Activated CD4-positive, alpha-beta T cell treated with anti-CD3 and anti-CD28 coated beads, Interleukin-2, amount 50 U/mL, for 16 hours (primary cell): Measurements from ENCODE around the gene TNC.
"Not testable (repeated sequence)": the region's sequence is repeated elsewhere in the genome, so short reads cannot be mapped to it uniquely, and the experiment has no call there.

ENCODE experiments used
- DNase-seq: peaks from one replicate; pipeline ENCODE4 v3.0.0-alpha.2; 2020

TNC gene

DNA sequence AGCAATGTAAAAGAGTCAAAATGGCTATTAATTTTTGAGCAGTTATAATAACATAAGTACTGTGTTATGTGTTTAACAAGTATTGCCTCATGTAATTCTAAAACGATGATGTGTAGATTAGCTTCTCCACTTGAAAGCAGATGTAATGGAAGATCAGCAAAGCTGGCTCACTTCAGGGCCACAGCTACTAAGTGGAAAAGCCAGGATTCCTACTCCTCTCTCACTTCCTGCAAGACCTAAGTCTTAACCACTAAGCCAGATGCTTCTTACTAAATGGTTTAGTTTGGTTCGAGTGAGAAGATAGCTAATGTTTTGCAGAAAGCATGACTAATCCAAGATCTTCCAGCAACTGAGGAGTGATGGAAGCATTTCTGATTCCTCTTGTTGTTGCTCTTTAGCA is 15.7 kb upstream of the TNC start:
- DNase-seq = no peak

DNA sequence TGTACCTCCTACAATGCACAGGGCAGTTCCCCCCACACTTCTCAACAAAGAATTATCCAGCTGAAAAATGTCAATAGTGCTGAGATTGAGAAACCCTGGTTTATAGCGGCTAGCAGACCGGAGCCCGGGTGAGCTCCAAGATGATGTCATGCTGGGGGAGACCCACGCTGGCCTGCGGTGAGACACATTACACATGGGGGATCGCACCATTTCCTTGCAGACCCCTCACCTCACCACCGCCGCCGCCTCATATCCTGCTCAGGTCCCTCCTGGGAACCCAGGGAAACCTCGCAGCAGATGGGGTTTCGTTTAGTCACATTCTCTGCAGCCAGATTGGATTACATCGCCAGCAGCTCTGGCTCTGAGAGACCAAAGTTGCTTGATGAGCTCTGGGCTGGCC is 14.7 kb upstream of the TNC start:
- no peak for DNase-seq

DNA sequence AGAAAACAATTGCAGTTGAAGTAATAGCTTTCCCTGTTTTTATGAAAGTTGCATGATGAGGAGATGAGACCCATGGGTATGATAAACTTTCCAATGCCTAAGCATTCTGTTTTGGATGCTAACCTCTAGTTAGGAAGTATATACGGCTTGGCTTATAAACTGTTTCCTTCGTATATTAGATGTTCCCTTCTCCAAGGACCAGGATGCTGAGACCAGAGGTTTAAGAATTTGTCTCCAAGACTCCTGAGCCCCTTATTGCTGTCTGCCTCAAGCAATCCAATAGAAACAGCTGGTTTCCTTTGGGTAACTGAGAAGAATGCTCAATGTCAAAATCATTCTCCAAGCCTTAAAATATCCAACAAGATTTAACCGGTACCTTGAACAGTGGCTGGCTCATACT is 12.2 kb upstream of the TNC start:
- DNase-seq = no peak

- not testable (repeated sequence) for DNase-seq
Measured at GRCh38 chr9:115128726-115129125, 10.8 kb upstream of the TNC start.

- DNase-seq = no peak
Measured at GRCh38 chr9:115127191-115127817, 9.3 kb upstream of the TNC start.

DNA sequence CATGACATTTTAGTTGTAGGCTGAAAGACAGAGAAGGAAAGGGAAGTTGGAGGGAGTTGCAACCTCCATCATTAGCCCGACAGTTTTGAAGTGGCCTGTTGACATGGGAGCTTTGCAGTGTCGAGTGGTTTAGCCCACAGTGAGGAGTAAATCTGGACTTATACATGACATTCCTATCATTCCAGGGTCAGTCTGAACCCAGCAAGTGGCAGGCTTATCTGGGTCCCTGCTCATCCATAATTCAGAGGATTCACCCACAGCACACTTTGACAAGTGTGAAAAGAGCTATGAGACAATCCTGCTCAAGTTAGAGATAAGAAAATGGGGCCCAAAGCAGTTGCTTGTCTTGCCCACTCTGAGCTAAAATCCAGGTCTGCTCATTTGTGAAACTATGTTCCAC is 8.4 kb upstream of the TNC start:
- no peak for DNase-seq

- no peak for DNase-seq
Measured at GRCh38 chr9:115122937-115123336, 5.0 kb upstream of the TNC start.

DNA sequence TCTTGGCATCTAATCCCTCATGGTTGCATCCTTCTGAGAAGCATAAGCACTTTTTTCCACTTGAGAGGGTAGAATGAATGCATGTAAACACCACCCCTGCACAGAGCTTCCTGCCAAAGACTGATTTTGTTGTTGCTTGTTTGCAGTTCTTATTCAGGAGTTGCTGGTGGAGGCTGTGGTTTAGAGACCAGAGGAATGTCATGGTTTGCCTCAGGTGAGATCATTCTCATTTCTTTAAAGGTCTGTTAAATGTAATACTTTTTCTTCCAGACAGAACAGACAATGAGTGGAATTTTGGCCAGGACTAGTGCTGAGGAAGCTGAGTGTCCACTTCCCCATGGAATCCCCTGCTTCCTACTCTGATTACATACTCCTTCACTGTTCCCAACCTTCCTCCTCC is 3.2 kb upstream of the TNC start:
- no peak for DNase-seq

GRCh38 chr9:115118879-115119218 is 892 bp upstream of the TNC start:
- DNase-seq = no peak

- DNase-seq = no peak
Measured at GRCh38 chr9:115116421-115117284, 1.3 kb downstream of the TNC start.

DNA sequence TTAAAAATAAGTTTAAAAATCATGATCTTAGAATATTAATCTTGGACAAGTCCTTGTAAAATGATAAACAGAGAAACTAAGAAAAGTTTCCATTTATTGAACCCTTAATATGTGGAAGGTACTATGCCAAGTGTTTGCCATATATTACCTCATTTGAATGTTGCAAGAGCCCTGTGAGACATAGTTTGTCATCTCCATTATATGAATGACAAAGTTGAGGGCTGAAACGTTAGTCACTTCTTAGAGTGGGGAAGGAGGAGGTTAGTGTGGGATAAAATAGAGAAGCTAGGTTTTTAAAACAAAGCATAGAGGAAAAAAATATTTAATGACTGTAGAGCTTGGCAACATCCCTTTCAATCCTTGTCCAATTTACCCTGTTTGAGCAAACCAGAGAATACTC is 2.0 kb downstream of the TNC start:
- DNase-seq = no peak

DNA sequence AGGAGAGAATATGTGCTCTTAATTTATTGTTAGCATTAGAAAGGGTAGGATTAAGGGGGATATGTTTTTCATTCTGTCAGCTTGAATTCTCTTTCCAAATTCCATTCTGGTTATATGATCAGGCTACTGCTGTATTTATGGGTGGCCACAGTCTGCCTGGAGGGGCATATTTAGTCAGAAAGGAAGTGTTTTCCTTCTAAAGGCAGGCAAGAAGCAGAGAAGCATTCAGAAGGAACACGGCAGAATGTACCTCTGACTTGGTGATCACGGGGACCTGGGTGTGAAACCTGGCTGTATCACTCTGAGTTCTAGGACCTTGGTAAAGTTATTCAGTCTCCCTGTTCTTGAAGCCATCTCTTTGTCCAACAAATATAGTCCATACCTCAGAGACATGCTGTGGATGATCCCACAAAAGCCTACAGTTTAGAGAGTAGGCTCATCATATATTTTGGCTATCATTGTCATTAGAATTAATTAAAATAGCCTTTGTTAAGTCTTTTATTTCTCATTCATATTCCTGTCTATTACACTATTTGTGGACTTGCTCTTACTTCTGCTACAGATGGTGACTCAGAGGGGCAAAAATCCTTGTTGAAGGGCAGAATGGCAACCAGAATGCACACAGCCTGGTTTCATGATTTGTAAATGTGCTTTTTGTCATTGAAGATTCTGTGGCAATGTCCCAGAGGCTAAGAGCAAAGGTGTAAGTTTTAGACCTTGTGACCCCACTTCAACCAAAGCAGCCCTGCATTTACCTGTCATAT is 2.7 kb downstream of the TNC start:
- DNase-seq = no peak

- no peak for DNase-seq
Measured at GRCh38 chr9:115114546-115114945, 3.4 kb downstream of the TNC start.

GRCh38 chr9:115114084-115114483 is 3.9 kb downstream of the TNC start:
- no peak for DNase-seq

DNA sequence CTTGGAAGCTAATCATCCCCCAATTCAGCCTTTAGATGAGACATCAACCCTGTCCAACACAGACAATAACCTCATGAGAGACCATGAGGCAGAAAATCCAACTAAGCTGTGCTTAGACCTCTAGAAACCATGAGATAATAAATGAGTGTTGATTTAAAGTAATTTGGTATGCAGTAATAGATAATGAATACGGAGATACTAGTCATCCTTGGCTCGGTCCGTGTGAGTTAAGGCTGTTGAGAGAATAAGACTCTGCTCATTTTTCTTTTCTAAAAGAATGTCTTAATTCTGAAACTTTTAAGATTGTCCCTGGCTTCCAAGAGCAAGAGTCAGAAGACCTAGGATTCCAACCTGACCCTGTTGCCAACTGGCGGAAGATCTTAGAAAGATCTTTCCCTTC is 6.1 kb downstream of the TNC start:
- no peak for DNase-seq

DNA sequence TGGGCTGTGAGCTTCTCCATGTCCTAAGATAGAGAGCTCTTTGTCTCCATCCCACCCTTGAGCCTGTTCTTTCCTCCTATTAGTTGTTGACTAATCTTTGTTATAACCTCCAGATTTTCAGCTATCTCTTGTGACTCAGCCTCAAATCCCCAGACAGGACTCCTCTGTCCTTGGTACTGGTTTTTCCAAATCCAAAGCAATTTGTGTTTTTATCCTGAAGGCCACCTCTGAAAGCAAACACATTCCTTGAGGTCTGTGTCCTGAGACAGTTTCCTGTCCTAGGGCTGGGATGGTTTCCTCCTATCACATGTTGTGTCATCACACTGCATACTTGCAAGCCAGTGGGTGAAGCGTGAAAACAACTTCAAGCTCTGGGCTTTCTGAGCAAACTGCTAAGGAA is 8.5 kb downstream of the TNC start:
- no peak for DNase-seq

DNA sequence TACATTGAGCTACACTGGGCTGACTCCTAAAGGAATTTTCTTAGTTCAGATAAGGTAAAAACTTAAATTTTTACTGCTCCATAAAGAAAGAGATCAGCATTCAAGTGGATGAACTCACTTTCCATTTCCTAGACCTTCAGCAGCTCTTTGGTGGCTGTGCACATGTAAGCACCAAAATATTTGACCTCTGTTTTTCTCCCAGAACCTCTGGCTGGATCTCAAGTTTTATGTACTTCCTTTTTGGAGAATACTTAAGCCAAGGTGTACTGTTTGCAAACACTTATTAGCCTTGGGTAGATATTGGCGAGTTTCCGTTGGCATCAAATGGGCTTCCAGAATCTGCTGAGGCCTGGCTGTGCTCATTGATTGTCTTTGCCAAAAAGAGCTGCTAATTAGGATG is 10.3 kb downstream of the TNC start:
- DNase-seq = no peak

DNA sequence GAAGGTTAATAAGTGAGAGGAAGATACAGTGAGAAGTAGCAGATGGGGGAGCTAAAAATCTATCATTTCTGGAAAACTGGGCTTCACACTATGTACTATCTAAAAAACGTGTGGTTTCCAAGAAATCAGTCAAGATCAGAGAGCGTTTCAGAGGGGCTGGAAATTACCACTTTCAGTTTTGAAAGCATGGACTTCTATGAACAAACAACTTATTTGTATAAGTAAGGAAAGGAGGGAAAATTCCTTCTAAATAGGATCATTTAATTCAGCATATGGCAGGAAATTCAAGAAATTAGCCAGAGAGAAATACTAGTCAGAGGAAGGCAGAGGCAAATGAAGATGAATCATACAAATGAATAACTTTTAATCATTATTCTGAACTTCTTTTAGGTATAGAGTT is 11.3 kb downstream of the TNC start:
- DNase-seq = peak; percentile 3

DNA sequence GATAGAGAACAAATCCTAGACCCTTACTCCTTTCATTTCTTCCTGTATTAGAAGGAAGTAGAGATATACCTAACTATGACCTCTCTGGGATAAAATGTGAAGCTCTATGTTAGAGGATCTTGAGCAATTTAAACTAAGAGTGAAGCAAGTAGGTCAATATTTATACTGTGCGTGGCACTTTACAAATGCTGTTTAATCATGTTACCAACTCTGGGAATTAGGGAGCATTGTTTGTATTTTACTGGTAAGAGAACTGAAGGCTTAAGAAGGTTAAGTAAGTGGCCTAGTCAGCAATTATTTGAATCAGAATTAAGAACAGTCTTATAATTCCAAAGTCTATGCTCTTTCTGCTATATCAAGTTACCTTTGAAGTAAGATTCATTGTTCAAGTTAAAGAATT is 12.0 kb downstream of the TNC start:
- no peak for DNase-seq

DNA sequence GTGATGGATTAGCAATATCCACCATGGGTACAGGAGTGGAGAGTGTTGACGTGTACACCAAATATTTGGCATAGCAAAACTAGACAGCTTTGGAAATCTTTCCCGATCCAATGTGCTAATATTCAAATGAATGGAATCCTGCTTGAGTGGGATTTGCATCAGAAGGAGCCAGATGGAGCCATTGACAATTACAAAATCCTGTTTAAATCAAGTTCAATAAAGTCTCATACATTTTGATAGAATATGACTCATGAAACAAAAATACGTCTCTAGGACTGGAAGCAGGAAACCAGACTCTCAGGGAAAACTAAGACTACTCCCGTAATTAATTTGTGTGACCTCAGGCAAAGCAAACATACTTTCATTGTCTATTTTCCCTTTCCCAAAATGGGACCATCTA is 13.0 kb downstream of the TNC start:
- DNase-seq = no peak

GRCh38 chr9:115103746-115104477 is 14.0 kb downstream of the TNC start:
- no peak for DNase-seq

- no peak for DNase-seq
Measured at GRCh38 chr9:115099901-115100300, 18.1 kb downstream of the TNC start.

DNA sequence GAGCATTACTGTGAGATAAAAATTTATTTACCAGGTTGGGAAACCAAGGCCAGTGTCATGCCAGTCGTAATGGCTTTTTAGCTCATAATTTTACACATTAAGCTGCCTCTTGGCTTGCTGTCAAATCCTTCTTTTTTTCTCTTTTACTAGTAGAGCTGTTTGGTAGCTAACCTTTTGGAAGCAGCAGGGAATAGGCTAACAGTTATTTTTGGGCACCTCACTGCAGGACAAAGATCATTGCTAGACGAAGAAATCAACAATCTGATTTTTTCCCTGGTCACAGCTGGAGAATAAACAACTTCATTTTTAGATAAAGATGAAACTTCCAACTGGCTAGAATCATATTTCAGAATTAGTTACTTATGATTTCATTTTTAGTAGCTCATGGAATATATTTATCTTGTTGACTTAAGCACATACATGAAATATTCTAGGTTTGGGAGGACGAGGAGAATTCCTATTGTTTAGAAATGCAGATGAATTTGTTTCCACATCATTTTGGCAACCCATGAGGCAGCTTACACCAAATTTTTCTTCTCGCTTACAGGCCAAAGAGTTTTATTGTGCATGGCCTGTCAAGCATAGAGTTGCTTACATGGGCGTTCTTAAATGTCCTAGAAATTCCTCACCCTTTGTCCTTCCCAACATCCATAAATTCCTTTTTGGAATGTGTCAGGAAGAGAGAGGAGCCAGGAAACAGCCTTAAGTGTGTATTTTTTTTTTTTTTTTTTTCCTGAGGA is 19.6 kb downstream of the TNC start:
- no peak for DNase-seq
